Natural killer cell treated with Interleukin-12 subunit alpha and Interleukin-12 subunit beta and Interleukin-15 and Interleukin-18, amount 100 ng/mL, for 72 hours (primary cell): Measurements from ENCODE around the gene FBP1. TPM values are rescaled to one million over a fixed set of nuclear protein-coding genes. Genes with fewer than 3 reads are reported as not detected.

Source experiments
- ATAC-seq, 2 donors: fragments of 150-1000 bp; cut with Tn5 transposase in 1 of 2; sonication (Bioruptor Pico), chemical (Tn5 transposase) in 1 of 2; 2 replicates each; pipeline ENCODE4 v1.10.0; 2021
- DNase-seq: peaks from one replicate; pipeline ENCODE4 v3.0.0; 2022; ENCODE audit warnings: low spot score
- H3K27ac Mint-ChIP-seq, 2 donors: 1 replicate in 1 of 2; 2 replicates in 1 of 2; pipeline ENCODE4 v1.8.0; 2022; ENCODE audit warnings: mixed read lengths in 2 of 2, mild to moderate bottlenecking in 1 of 2, moderate library complexity in 1 of 2
- H3K27me3 Mint-ChIP-seq, 2 donors: 1 replicate in 1 of 2; 2 replicates in 1 of 2; pipeline ENCODE4 v1.8.0; 2022; ENCODE audit warnings: mixed read lengths in 2 of 2
- H3K36me3 Mint-ChIP-seq: one replicate; pipeline ENCODE4 v1.8.0; 2022; ENCODE audit warnings: mixed read lengths
- H3K4me1 Mint-ChIP-seq, 2 donors: 1 replicate in 1 of 2; 2 replicates in 1 of 2; pipeline ENCODE4 v1.8.0; 2022; ENCODE audit warnings: low read depth in 2 of 2, mixed read lengths in 2 of 2, mild to moderate bottlenecking in 1 of 2
- H3K4me3 Mint-ChIP-seq: one replicate; pipeline ENCODE4 v1.8.0; 2022; ENCODE audit warnings: mixed read lengths
- H3K9me3 Mint-ChIP-seq: 2 replicates; pipeline ENCODE4 v1.8.0; 2022; ENCODE audit warnings: mixed read lengths
- total RNA-seq, 2 donors: library from RNA; stranded (reverse); gene quantifications; one replicate each; pipeline ENCODE4 v1.2.3, GENCODE V29; 2022

The FBP1 gene
- total RNA-seq, 2 donors from 2014 or later, result 1.4 to 4.9 TPM

- Mint-ChIP-seq H3K27me3 (no peaks in the 10 kb centered on the region), H3K4me3 (no peak overlapping the region)
These were observed 17.1 kb downstream of the FBP1 start for GRCh38 chr9:94622087-94622800.

GRCh38 chr9:94619026-94619425 lies 20.3 kb downstream of the FBP1 start:
- ATAC-seq (no peak), DNase-seq (no peak)
- H3K27ac Mint-ChIP-seq, result no peak overlapping the region
- no peaks in the 10 kb centered on the region for H3K4me1 Mint-ChIP-seq
- H3K27me3 Mint-ChIP-seq, result no peaks in the 10 kb centered on the region
- H3K36me3 Mint-ChIP-seq, result no peaks in the 10 kb centered on the region
- H3K9me3 Mint-ChIP-seq, result no peaks in the 10 kb centered on the region
- no peak overlapping the region for H3K4me3 Mint-ChIP-seq

More at GRCh38 chr9:94622087-94622800, 17.1 kb downstream of the FBP1 start:
- H3K36me3 Mint-ChIP-seq, result no peaks in the 10 kb centered on the region
- H3K9me3 Mint-ChIP-seq, result no peaks in the 10 kb centered on the region
- DNase-seq (no peak), ATAC-seq (no peak)
- no peak overlapping the region for H3K27ac Mint-ChIP-seq
- no peaks in the 10 kb centered on the region for H3K4me1 Mint-ChIP-seq

GRCh38 chr9:94613003-94613402 lies 26.3 kb downstream of the FBP1 start:
- Mint-ChIP-seq H3K27ac (no peak overlapping the region), H3K4me3 (no peak overlapping the region), H3K4me1 (peaks cover 10 to 12% of the 10 kb centered on the region in 2 donors), H3K9me3 (no peaks in the 10 kb centered on the region), H3K36me3 (no peaks in the 10 kb centered on the region), H3K27me3 (peaks cover 0 to 4% of the 10 kb centered on the region in 2 donors)
- DNase-seq, result no peak
- ATAC-seq, result no peak

- no peaks in the 10 kb centered on the region for H3K36me3 Mint-ChIP-seq
- H3K4me3 Mint-ChIP-seq, result no peak overlapping the region
- no peak overlapping the region for H3K27ac Mint-ChIP-seq
- peaks cover 10 to 12% of the 10 kb centered on the region in 2 donors for H3K4me1 Mint-ChIP-seq
- no peak for DNase-seq
- no peak for ATAC-seq
- no peaks in the 10 kb centered on the region for H3K9me3 Mint-ChIP-seq
- H3K27me3 Mint-ChIP-seq, result peaks cover 0 to 4% of the 10 kb centered on the region in 2 donors
These were observed 27.2 kb downstream of the FBP1 start for GRCh38 chr9:94612071-94612470.

GRCh38 chr9:94611638-94612068 lies 27.7 kb downstream of the FBP1 start:
- Mint-ChIP-seq H3K4me1 (peaks cover 10 to 12% of the 10 kb centered on the region in 2 donors), H3K27me3 (peaks cover 0 to 4% of the 10 kb centered on the region in 2 donors), H3K9me3 (no peaks in the 10 kb centered on the region), H3K4me3 (no peak overlapping the region), H3K27ac (no peak overlapping the region), H3K36me3 (no peaks in the 10 kb centered on the region)
- DNase-seq (no peak), ATAC-seq (peak in 1 of 2 donors; percentile 57)

GRCh38 chr9:94610181-94610606 lies 29.1 kb downstream of the FBP1 start:
- Mint-ChIP-seq H3K4me1 (peaks cover 10 to 12% of the 10 kb centered on the region in 2 donors), H3K27ac (no peak overlapping the region), H3K27me3 (peaks cover 0 to 4% of the 10 kb centered on the region in 2 donors), H3K4me3 (no peak overlapping the region), H3K9me3 (no peaks in the 10 kb centered on the region), H3K36me3 (no peaks in the 10 kb centered on the region)
- ATAC-seq (no peak), DNase-seq (no peak)

GRCh38 chr9:94607423-94607691 lies 32.0 kb downstream of the FBP1 start:
- H3K27ac Mint-ChIP-seq, result no peak overlapping the region
- H3K4me1 Mint-ChIP-seq, result peaks cover 16 to 18% of the 10 kb centered on the region in 2 donors
- ATAC-seq, result no peak
- H3K36me3 Mint-ChIP-seq, result no peaks in the 10 kb centered on the region
- no peak overlapping the region for H3K4me3 Mint-ChIP-seq
- H3K27me3 Mint-ChIP-seq, result peaks cover 0 to 4% of the 10 kb centered on the region in 2 donors
- no peak for DNase-seq
- H3K9me3 Mint-ChIP-seq, result no peaks in the 10 kb centered on the region

GRCh38 chr9:94606646-94607422 lies 32.5 kb downstream of the FBP1 start:
- DNase-seq, result no peak
- Mint-ChIP-seq H3K4me3 (no peak overlapping the region), H3K36me3 (no peaks in the 10 kb centered on the region), H3K27ac (no peak overlapping the region), H3K9me3 (no peaks in the 10 kb centered on the region), H3K4me1 (peaks cover 11 to 13% of the 10 kb centered on the region in 2 donors), H3K27me3 (peaks cover 0 to 4% of the 10 kb centered on the region in 2 donors)
- ATAC-seq, result no peak

- Mint-ChIP-seq H3K36me3 (no peaks in the 10 kb centered on the region), H3K4me1 (peaks cover 5 to 6% of the 10 kb centered on the region in 2 donors), H3K9me3 (no peaks in the 10 kb centered on the region), H3K27me3 (no peaks in the 10 kb centered on the region), H3K4me3 (no peak overlapping the region), H3K27ac (no peak overlapping the region)
- DNase-seq, result no peak
- ATAC-seq, result peak; percentile 67 to 72
These were observed 35.8 kb downstream of the FBP1 start for GRCh38 chr9:94603259-94604160.

GRCh38 chr9:94602666-94603065 lies 36.7 kb downstream of the FBP1 start:
- H3K27ac Mint-ChIP-seq, result no peak overlapping the region
- no peaks in the 10 kb centered on the region for H3K27me3 Mint-ChIP-seq
- ATAC-seq (no peak), DNase-seq (no peak)
- peaks cover 5 to 6% of the 10 kb centered on the region in 2 donors for H3K4me1 Mint-ChIP-seq
- no peak overlapping the region for H3K4me3 Mint-ChIP-seq
- no peaks in the 10 kb centered on the region for H3K9me3 Mint-ChIP-seq
- no peaks in the 10 kb centered on the region for H3K36me3 Mint-ChIP-seq

GRCh38 chr9:94600715-94601114 lies 38.6 kb downstream of the FBP1 start:
- ATAC-seq (no peak), DNase-seq (no peak)
- H3K27me3 Mint-ChIP-seq, result no peaks in the 10 kb centered on the region
- H3K4me1 Mint-ChIP-seq, result peaks cover 5 to 6% of the 10 kb centered on the region in 2 donors
- no peak overlapping the region for H3K4me3 Mint-ChIP-seq
- no peaks in the 10 kb centered on the region for H3K9me3 Mint-ChIP-seq
- no peak overlapping the region for H3K27ac Mint-ChIP-seq
- no peaks in the 10 kb centered on the region for H3K36me3 Mint-ChIP-seq

- H3K27me3 Mint-ChIP-seq, result no peaks in the 10 kb centered on the region
- DNase-seq, result no peak
- no peaks in the 10 kb centered on the region for H3K9me3 Mint-ChIP-seq
- peaks cover 5 to 6% of the 10 kb centered on the region in 2 donors for H3K4me1 Mint-ChIP-seq
- H3K27ac Mint-ChIP-seq, result no peak overlapping the region
- H3K36me3 Mint-ChIP-seq, result no peaks in the 10 kb centered on the region
- ATAC-seq, result peak in 1 of 2 donors; percentile 34
- H3K4me3 Mint-ChIP-seq, result no peak overlapping the region
These were observed 39.1 kb downstream of the FBP1 start for GRCh38 chr9:94600258-94600657.

GRCh38 chr9:94599102-94599501 lies 40.2 kb downstream of the FBP1 start:
- ATAC-seq (no peak), DNase-seq (no peak)
- Mint-ChIP-seq H3K27me3 (peaks cover 0 to 2% of the 10 kb centered on the region in 2 donors), H3K4me3 (no peak overlapping the region), H3K27ac (no peak overlapping the region), H3K36me3 (no peaks in the 10 kb centered on the region), H3K9me3 (no peaks in the 10 kb centered on the region), H3K4me1 (peaks cover 5 to 6% of the 10 kb centered on the region in 2 donors)
